Upper lobe of left lung (tissue), 4 donors: Measurements from ENCODE around the gene ZNF836.

Experiments
- POLR2AphosphoS5 ChIP-seq, 2 donors: sonication (generic); formaldehyde crosslinking; IDR thresholded peaks; one replicate each; pipeline ENCODE4 v1.5.1; 2017; ENCODE audit warnings: antibody characterized with exemption in 2 of 2
- TF ChIP-seq, protein P1 (sequence below), 6 experiments: fragments of 450-650 bp in 4 of 6; fragments of 200-600 bp in 2 of 6; sonication (generic) in 2 of 6; IDR thresholded peaks; one replicate each; pipeline ENCODE4 v1.5.1; 2016 to 2019; ENCODE audit warnings: antibody characterized with exemption in 6 of 6

DNA sequence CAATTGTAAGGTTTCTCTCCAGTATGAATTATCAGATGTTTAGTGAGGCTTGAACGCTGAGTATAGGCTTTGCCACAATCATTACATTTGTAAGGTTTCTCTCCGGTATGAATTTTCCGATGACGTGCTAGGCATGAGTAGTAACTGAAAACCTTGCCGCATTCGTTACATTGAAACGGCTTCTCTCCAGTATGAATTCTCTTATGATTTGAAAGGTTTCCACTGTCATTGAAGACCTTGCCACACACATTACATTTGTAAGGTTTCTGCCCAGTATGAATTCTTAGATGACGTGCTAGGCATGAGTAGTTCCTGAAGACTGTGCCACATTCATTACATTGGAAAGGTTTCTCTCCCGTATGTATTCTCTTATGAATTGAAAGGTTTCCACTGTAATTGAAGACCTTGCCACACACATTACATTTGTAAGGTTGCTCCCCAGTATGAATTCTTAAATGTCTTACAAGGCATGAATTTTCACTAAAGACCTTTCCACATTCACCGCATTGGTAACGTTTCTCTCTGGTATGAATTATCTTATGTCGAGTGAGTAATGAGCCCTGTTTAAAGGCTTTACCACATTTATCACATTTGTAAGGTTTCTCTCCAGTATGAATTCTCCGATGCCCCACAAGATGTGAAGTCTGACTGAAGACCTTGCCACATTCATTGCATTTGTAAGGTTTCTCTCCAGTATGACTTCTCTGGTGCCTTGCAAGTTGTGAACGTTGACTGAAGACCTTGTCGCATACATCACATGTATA, 15.6 kb downstream of the ZNF836 start:
- no peak for TF ChIP-seq POLR2AphosphoS5 (IDR thresholded peaks at IDR 0.05)
- TF ChIP-seq, protein P1, sequence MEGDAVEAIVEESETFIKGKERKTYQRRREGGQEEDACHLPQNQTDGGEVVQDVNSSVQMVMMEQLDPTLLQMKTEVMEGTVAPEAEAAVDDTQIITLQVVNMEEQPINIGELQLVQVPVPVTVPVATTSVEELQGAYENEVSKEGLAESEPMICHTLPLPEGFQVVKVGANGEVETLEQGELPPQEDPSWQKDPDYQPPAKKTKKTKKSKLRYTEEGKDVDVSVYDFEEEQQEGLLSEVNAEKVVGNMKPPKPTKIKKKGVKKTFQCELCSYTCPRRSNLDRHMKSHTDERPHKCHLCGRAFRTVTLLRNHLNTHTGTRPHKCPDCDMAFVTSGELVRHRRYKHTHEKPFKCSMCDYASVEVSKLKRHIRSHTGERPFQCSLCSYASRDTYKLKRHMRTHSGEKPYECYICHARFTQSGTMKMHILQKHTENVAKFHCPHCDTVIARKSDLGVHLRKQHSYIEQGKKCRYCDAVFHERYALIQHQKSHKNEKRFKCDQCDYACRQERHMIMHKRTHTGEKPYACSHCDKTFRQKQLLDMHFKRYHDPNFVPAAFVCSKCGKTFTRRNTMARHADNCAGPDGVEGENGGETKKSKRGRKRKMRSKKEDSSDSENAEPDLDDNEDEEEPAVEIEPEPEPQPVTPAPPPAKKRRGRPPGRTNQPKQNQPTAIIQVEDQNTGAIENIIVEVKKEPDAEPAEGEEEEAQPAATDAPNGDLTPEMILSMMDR (IDR thresholded peaks at IDR 0.05), result no peak
